ENCODE measurements around the gene TKTL1. TPM values are rescaled to one million over a fixed set of nuclear protein-coding genes. Genes with fewer than 3 reads are reported as not detected.

TKTL1 gene
- total RNA-seq, 1 donor from 2014 or later, result 0.20 TPM

GRCh38 chrX:154327038-154327820 lies 31.6 kb downstream of the TKTL1 start:
- peaks cover 21% of the 10 kb centered on the region for H3K4me1 Mint-ChIP-seq

GRCh38 chrX:154328646-154329045 lies 33.1 kb downstream of the TKTL1 start:
- no peak overlapping the region for H3K27ac Mint-ChIP-seq
- no peak for TF ChIP-seq CTCF (IDR thresholded peaks at IDR 0.05; ENCODE audit: unreplicated experiment)
- H3K4me1 Mint-ChIP-seq, result peaks cover 21% of the 10 kb centered on the region
- no peaks in the 10 kb centered on the region for H3K36me3 Mint-ChIP-seq
- no peak overlapping the region for H3K4me3 Mint-ChIP-seq
- H3K27me3 Mint-ChIP-seq (ENCODE audit: low read depth), result no peaks in the 10 kb centered on the region
- no peak for DNase-seq (ENCODE audit: low spot score in 2 of 2, unreplicated experiment in 2 of 2)
- peaks cover 31% of the 10 kb centered on the region for H3K9me3 Mint-ChIP-seq

More at GRCh38 chrX:154327038-154327820, 31.6 kb downstream of the TKTL1 start:
- H3K4me3 Mint-ChIP-seq, result no peak overlapping the region
- peaks cover 31% of the 10 kb centered on the region for H3K9me3 Mint-ChIP-seq
- DNase-seq (ENCODE audit: low spot score in 2 of 2, unreplicated experiment in 2 of 2), result no peak
- no peak overlapping the region for H3K27ac Mint-ChIP-seq
- no peaks in the 10 kb centered on the region for H3K36me3 Mint-ChIP-seq
- no peak for TF ChIP-seq CTCF (IDR thresholded peaks at IDR 0.05; ENCODE audit: unreplicated experiment)
- no peaks in the 10 kb centered on the region for H3K27me3 Mint-ChIP-seq (ENCODE audit: low read depth)

- Mint-ChIP-seq H3K27me3 (ENCODE audit: low read depth) (no peaks in the 10 kb centered on the region), H3K36me3 (no peaks in the 10 kb centered on the region)
Observed at GRCh38 chrX:154329294-154329693, 33.7 kb downstream of the TKTL1 start.

GRCh38 chrX:154332561-154332960 lies 37.0 kb downstream of the TKTL1 start:
- Mint-ChIP-seq H3K9me3 (peaks cover 12% of the 10 kb centered on the region), H3K27me3 (ENCODE audit: low read depth) (no peaks in the 10 kb centered on the region), H3K4me1 (no peaks in the 10 kb centered on the region), H3K4me3 (no peak overlapping the region), H3K27ac (no peak overlapping the region), H3K36me3 (no peaks in the 10 kb centered on the region)
- DNase-seq (ENCODE audit: low spot score in 2 of 2, unreplicated experiment in 2 of 2), result no peak
- TF ChIP-seq CTCF (IDR thresholded peaks at IDR 0.05; ENCODE audit: unreplicated experiment), result no peak

More at GRCh38 chrX:154329294-154329693, 33.7 kb downstream of the TKTL1 start:
- Mint-ChIP-seq H3K9me3 (peaks cover 31% of the 10 kb centered on the region), H3K4me1 (peaks cover 20% of the 10 kb centered on the region), H3K27ac (no peak overlapping the region), H3K4me3 (no peak overlapping the region)
- no peak for TF ChIP-seq CTCF (IDR thresholded peaks at IDR 0.05; ENCODE audit: unreplicated experiment)
- no peak for DNase-seq (ENCODE audit: low spot score in 2 of 2, unreplicated experiment in 2 of 2)

- Mint-ChIP-seq H3K27me3 (ENCODE audit: low read depth) (no peaks in the 10 kb centered on the region), H3K36me3 (no peaks in the 10 kb centered on the region), H3K27ac (no peak overlapping the region), H3K9me3 (peaks cover 8% of the 10 kb centered on the region), H3K4me1 (no peaks in the 10 kb centered on the region), H3K4me3 (no peak overlapping the region)
- no peak for TF ChIP-seq CTCF (IDR thresholded peaks at IDR 0.05; ENCODE audit: unreplicated experiment)
- no peak for DNase-seq (ENCODE audit: low spot score in 2 of 2, unreplicated experiment in 2 of 2)
Observed at GRCh38 chrX:154333116-154333515, 37.5 kb downstream of the TKTL1 start.
